ENCODE data around the gene MTX2. TPM values are rescaled to one million over a fixed set of nuclear protein-coding genes. Genes with fewer than 3 reads are reported as not detected.

Gene MTX2
- total and polyA plus RNA-seq, 9 of the 15 experiments (the other 6 are each of a cell fraction or from before 2014, with no cell fraction given) = 38.1 to 170 (median 88.0) TPM

DNA sequence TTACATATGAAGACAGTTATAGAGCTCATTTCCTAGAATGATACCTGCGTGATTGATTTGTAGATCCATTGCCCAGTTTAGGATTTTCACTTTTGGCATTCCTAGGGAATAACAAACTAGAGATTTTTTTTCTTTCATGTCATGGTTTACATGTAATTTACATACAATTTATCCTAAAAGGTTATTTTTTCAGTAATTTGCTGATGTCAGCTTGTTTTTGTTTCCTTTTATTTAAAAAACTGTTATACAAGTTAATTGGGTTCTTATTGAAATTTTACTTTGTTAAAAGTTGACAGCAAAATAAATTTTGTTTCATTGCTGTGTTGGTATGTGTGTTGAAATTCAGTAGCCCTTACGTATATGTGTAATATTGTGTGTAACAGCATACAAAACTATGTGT is 23.4 kb downstream of the MTX2 start:
- H3K27ac ChIP-seq (ENCODE audit: extremely low read depth, low read depth, low read length) = no peak overlapping the region
- ChIA-PET CTCF (ENCODE audit: low intra/inter-chr PET ratio) (no interaction called here), POLR2A (interaction anchor here (1.9 to 2.1 kb wide), 2 partner anchors 9 to 13 kb away, joined by 5 read pairs; no protein-coding TSS in a partner anchor)
- H3K27me3 ChIP-seq (ENCODE audit: control insufficient read depth in 2 of 2, insufficient read depth in 2 of 2, low read length in 2 of 2) = no peaks in the 10 kb centered on the region
- 87% methylated on average over 2 of the region's 2 CpGs for WGBS (ENCODE audit: insufficient coverage, low coverage, missing lambda C conversion rate)
- no peaks in the 10 kb centered on the region for H3K9me3 ChIP-seq (replicated peaks; ENCODE audit: control insufficient read depth, insufficient read depth, low read depth, low read length)
- no peak for ATAC-seq
- no peak overlapping the region for H3K4me3 ChIP-seq
- intact Hi-C loops (cut with micrococcal nuclease) (no loop called here), in situ Hi-C loops (cut with MboI) (no loop called here)
- H2AFZ ChIP-seq (ENCODE audit: low read depth, low read length) = no peak overlapping the region
- H3K4me2 ChIP-seq (ENCODE audit: insufficient read depth, low read length) = no peak overlapping the region
- peaks cover 17% of the 10 kb centered on the region for H3K36me3 ChIP-seq (ENCODE audit: control insufficient read depth, insufficient read depth, low read length)
- BruUV-seq (replicated peaks) = no TSS peak
- peaks cover 95% of the 10 kb centered on the region for H3K79me2 ChIP-seq (ENCODE audit: control insufficient read depth, insufficient read depth, low read length)
- no peak for FAIRE-seq
- H3K9ac ChIP-seq (ENCODE audit: insufficient read depth in 1 of 2, low read depth in 2 of 2, low read length in 2 of 2) = no peak overlapping the region
- H3K9me1 ChIP-seq (ENCODE audit: control insufficient read depth, insufficient read depth, low read length) = no peaks in the 10 kb centered on the region
- H3K4me1 ChIP-seq (replicated peaks in 1 of 2; ENCODE audit: control insufficient read depth in 2 of 2, insufficient read depth in 2 of 2, low read length in 2 of 2) = peaks cover 0 to 8% of the 10 kb centered on the region in 2 experiments; a peak in 2 of 5 replicates
- peaks cover 4% of the 10 kb centered on the region; the same call in 1 of the 2 replicates for H4K20me1 ChIP-seq (replicated peaks; ENCODE audit: control insufficient read depth, insufficient read depth, low read length)
- DNase-seq (ENCODE audit: extremely low read depth in 1 of 4, low spot score in 3 of 4) = no peak
- TF ChIP-seq, protein P1, sequence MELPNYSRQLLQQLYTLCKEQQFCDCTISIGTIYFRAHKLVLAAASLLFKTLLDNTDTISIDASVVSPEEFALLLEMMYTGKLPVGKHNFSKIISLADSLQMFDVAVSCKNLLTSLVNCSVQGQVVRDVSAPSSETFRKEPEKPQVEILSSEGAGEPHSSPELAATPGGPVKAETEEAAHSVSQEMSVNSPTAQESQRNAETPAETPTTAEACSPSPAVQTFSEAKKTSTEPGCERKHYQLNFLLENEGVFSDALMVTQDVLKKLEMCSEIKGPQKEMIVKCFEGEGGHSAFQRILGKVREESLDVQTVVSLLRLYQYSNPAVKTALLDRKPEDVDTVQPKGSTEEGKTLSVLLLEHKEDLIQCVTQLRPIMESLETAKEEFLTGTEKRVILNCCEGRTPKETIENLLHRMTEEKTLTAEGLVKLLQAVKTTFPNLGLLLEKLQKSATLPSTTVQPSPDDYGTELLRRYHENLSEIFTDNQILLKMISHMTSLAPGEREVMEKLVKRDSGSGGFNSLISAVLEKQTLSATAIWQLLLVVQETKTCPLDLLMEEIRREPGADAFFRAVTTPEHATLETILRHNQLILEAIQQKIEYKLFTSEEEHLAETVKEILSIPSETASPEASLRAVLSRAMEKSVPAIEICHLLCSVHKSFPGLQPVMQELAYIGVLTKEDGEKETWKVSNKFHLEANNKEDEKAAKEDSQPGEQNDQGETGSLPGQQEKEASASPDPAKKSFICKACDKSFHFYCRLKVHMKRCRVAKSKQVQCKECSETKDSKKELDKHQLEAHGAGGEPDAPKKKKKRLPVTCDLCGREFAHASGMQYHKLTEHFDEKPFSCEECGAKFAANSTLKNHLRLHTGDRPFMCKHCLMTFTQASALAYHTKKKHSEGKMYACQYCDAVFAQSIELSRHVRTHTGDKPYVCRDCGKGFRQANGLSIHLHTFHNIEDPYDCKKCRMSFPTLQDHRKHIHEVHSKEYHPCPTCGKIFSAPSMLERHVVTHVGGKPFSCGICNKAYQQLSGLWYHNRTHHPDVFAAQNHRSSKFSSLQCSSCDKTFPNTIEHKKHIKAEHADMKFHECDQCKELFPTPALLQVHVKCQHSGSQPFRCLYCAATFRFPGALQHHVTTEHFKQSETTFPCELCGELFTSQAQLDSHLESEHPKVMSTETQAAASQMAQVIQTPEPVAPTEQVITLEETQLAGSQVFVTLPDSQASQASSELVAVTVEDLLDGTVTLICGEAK (IDR thresholded peaks at IDR 0.05) = no peak
- TF ChIP-seq, protein P1 (CRISPR knock-in tag; IDR thresholded peaks at IDR 0.05) = no peak
- TF ChIP-seq SIN3B (IDR thresholded peaks at IDR 0.05; ENCODE audit: low read depth) = no peak
- TF ChIP-seq TGIF2 (CRISPR knock-in tag; IDR thresholded peaks at IDR 0.05) = no peak
- no peak for TF ChIP-seq ZBTB7A (IDR thresholded peaks at IDR 0.05; ENCODE audit: borderline replicate concordance, control insufficient read depth, low read depth, low read length)
- TF ChIP-seq C11orf30 (IDR thresholded peaks at IDR 0.05; ENCODE audit: low read depth) = peak; percentile 90
- TF ChIP-seq FIP1L1 (IDR thresholded peaks at IDR 0.05; ENCODE audit: low read depth, low read length, poor library complexity, severe bottlenecking) = no peak
- peak; percentile 87 for TF ChIP-seq MAFG (tag; conservative IDR thresholded peaks at IDR 0.05)
- TF ChIP-seq CCNT2 (IDR thresholded peaks at IDR 0.05; ENCODE audit: borderline replicate concordance, extremely low read depth, insufficient read length, low read depth, low read length) = no peak
- TF ChIP-seq RBM14 (IDR thresholded peaks at IDR 0.05; ENCODE audit: borderline replicate concordance, insufficient read depth, low read depth, low read length) = no peak
- TF ChIP-seq, protein P2, sequence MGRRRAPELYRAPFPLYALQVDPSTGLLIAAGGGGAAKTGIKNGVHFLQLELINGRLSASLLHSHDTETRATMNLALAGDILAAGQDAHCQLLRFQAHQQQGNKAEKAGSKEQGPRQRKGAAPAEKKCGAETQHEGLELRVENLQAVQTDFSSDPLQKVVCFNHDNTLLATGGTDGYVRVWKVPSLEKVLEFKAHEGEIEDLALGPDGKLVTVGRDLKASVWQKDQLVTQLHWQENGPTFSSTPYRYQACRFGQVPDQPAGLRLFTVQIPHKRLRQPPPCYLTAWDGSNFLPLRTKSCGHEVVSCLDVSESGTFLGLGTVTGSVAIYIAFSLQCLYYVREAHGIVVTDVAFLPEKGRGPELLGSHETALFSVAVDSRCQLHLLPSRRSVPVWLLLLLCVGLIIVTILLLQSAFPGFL (CRISPR knock-in tag; IDR thresholded peaks at IDR 0.05) = no peak

Measured in K562 (cell line).